Nephron (organoid): ENCODE results near the gene SLC5A7.

Source experiments
- H3K27ac Mint-ChIP-seq, 3 experiments: 2 replicates each; pipeline ENCODE4 v1.8.0; 2020; ENCODE audit warnings: mixed read lengths in 3 of 3, mild to moderate bottlenecking in 2 of 3, moderate library complexity in 1 of 3
- H3K27me3 Mint-ChIP-seq: 2 replicates; pipeline ENCODE4 v1.8.0; 2021; ENCODE audit warnings: low read depth, mild to moderate bottlenecking, moderate library complexity, mixed read lengths
- H3K36me3 Mint-ChIP-seq: 2 replicates; pipeline ENCODE4 v1.8.0; 2020; ENCODE audit warnings: low read depth, mixed read lengths
- H3K4me1 Mint-ChIP-seq: 2 replicates; pipeline ENCODE4 v1.8.0; 2020; ENCODE audit warnings: mixed read lengths
- H3K4me3 Mint-ChIP-seq, 3 experiments: 2 replicates each; pipeline ENCODE4 v1.8.0; 2020; ENCODE audit warnings: mild to moderate bottlenecking in 3 of 3, mixed read lengths in 3 of 3, moderate library complexity in 2 of 3
- H3K9me3 Mint-ChIP-seq: 2 replicates; pipeline ENCODE4 v1.8.0; 2020; ENCODE audit warnings: mixed read lengths
- CTCF ChIP-seq, 3 experiments: fragments of 200-600 bp; sonication (generic); IDR thresholded peaks; one replicate each; pipeline ENCODE4 v1.5.0; 2021; ENCODE audit warnings: antibody characterized with exemption in 3 of 3; ENCODE audit not compliant: unreplicated experiment in 3 of 3

Gene SLC5A7

GRCh38 chr2:107986278-107987217 lies at the start of gene SLC5A7:
Gene SLC5A7, plus strand, starts transcription at chr2:107986524. Its CDS starts 1,632 bp downstream, at chr2:107988156.
- Mint-ChIP-seq H3K27ac (no peak within 1 kb of the TSS), H3K9me3 (no peaks in the 10 kb centered on the region), H3K4me1 (peaks cover 11% of the 10 kb centered on the region), H3K4me3 (peak within 1 kb of the TSS; percentile 60 to 85 (median 83)), H3K27me3 (peaks cover 55% of the 10 kb centered on the region), H3K36me3 (no peaks in the 10 kb centered on the region)
- no peak for TF ChIP-seq CTCF (IDR thresholded peaks at IDR 0.05; ENCODE audit: unreplicated experiment in 3 of 3)

- H3K9me3 Mint-ChIP-seq, result no peaks in the 10 kb centered on the region
- no peaks in the 10 kb centered on the region for H3K36me3 Mint-ChIP-seq
- H3K4me1 Mint-ChIP-seq, result no peaks in the 10 kb centered on the region
- H3K27ac Mint-ChIP-seq, result no peak overlapping the region
- no peaks in the 10 kb centered on the region for H3K27me3 Mint-ChIP-seq
- TF ChIP-seq CTCF (IDR thresholded peaks at IDR 0.05; ENCODE audit: unreplicated experiment in 3 of 3), result no peak
- no peak overlapping the region for H3K4me3 Mint-ChIP-seq
Observed at GRCh38 chr2:107961395-107961794, 24.9 kb upstream of the SLC5A7 start.

- Mint-ChIP-seq H3K4me3 (no peak overlapping the region), H3K4me1 (no peaks in the 10 kb centered on the region), H3K27ac (no peak overlapping the region), H3K27me3 (no peaks in the 10 kb centered on the region), H3K36me3 (no peaks in the 10 kb centered on the region), H3K9me3 (peaks cover 3% of the 10 kb centered on the region)
- no peak for TF ChIP-seq CTCF (IDR thresholded peaks at IDR 0.05; ENCODE audit: unreplicated experiment in 3 of 3)
Observed at GRCh38 chr2:107964185-107964584, 22.1 kb upstream of the SLC5A7 start.

- no peak overlapping the region for H3K27ac Mint-ChIP-seq
- peaks cover 55% of the 10 kb centered on the region for H3K27me3 Mint-ChIP-seq
- H3K9me3 Mint-ChIP-seq, result no peaks in the 10 kb centered on the region
- no peaks in the 10 kb centered on the region for H3K36me3 Mint-ChIP-seq
- TF ChIP-seq CTCF (IDR thresholded peaks at IDR 0.05; ENCODE audit: unreplicated experiment in 3 of 3), result no peak
- peaks cover 11% of the 10 kb centered on the region for H3K4me1 Mint-ChIP-seq
- H3K4me3 Mint-ChIP-seq, result peak overlapping the region in 2 of 3 experiments; percentile 29 to 60
Observed at GRCh38 chr2:107984707-107985106, 1.6 kb upstream of the SLC5A7 start.

GRCh38 chr2:107988108-107988507 lies 1.8 kb downstream of the SLC5A7 start:
- Mint-ChIP-seq H3K27me3 (peaks cover 55% of the 10 kb centered on the region), H3K9me3 (no peaks in the 10 kb centered on the region), H3K36me3 (no peaks in the 10 kb centered on the region), H3K27ac (peak overlapping the region in 1 of 3 experiments; percentile 11), H3K4me1 (peaks cover 11% of the 10 kb centered on the region), H3K4me3 (peak overlapping the region; percentile 48 to 84 (median 83))
- no peak for TF ChIP-seq CTCF (IDR thresholded peaks at IDR 0.05; ENCODE audit: unreplicated experiment in 3 of 3)
